ENCODE results near the gene OR2J3.
"Not testable (repeated sequence)": the region's sequence is repeated elsewhere in the genome, so short reads cannot be mapped to it uniquely, and the experiment has no call there.

GRCh38 chr6:29159922-29160321 lies 52.1 kb downstream of the OR2J3 start:
- TF ChIP-seq, protein P1, sequence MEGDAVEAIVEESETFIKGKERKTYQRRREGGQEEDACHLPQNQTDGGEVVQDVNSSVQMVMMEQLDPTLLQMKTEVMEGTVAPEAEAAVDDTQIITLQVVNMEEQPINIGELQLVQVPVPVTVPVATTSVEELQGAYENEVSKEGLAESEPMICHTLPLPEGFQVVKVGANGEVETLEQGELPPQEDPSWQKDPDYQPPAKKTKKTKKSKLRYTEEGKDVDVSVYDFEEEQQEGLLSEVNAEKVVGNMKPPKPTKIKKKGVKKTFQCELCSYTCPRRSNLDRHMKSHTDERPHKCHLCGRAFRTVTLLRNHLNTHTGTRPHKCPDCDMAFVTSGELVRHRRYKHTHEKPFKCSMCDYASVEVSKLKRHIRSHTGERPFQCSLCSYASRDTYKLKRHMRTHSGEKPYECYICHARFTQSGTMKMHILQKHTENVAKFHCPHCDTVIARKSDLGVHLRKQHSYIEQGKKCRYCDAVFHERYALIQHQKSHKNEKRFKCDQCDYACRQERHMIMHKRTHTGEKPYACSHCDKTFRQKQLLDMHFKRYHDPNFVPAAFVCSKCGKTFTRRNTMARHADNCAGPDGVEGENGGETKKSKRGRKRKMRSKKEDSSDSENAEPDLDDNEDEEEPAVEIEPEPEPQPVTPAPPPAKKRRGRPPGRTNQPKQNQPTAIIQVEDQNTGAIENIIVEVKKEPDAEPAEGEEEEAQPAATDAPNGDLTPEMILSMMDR (IDR thresholded peaks at IDR 0.05; ENCODE audit: low read length): not testable (repeated sequence)
- not testable (repeated sequence) for TF ChIP-seq EZH2 (optimal IDR thresholded peaks at IDR 0.05; ENCODE audit: low read depth, low read length); EZH2phosphoT487 (IDR thresholded peaks at IDR 0.05; ENCODE audit: low read length)
